Activated naive CD4-positive, alpha-beta T cell treated with anti-CD3 and anti-CD28 coated beads, Interleukin-2, amount 10 ng/mL, durations not matched to agents 7 days and 5 days (primary cell): ENCODE data around the gene TMC3.
"Not testable (repeated sequence)": the region's sequence is repeated elsewhere in the genome, so short reads cannot be mapped to it uniquely, and the experiment has no call there.

ENCODE experiments used
- CTCF ChIA-PET: fragments of 350-600 bp; sonication (Branson Sonifier 250); formaldehyde crosslinking; loops from one replicate; lab custom pipeline; 2021; ENCODE audit warnings: antibody characterized with exemption; lab: Charles Lee
- DNase-seq: peaks from one replicate; pipeline ENCODE4 v3.0.0-alpha.2; 2020
- H3K27ac Mint-ChIP-seq: one replicate; pipeline ENCODE4 v1.8.0; 2021; ENCODE audit warnings: mild to moderate bottlenecking, moderate library complexity, mixed read lengths
- H3K27me3 Mint-ChIP-seq: one replicate; pipeline ENCODE4 v1.8.0; 2021; ENCODE audit warnings: mild to moderate bottlenecking, mixed read lengths
- H3K36me3 Mint-ChIP-seq: one replicate; pipeline ENCODE4 v1.8.0; 2021; ENCODE audit warnings: mixed read lengths
- H3K4me1 Mint-ChIP-seq: one replicate; pipeline ENCODE4 v1.8.0; 2021; ENCODE audit warnings: mixed read lengths
- H3K4me3 Mint-ChIP-seq: one replicate; pipeline ENCODE4 v1.8.0; 2021; ENCODE audit warnings: mild to moderate bottlenecking, moderate library complexity, mixed read lengths
- H3K9me3 Mint-ChIP-seq: one replicate; pipeline ENCODE4 v1.8.0; 2021; ENCODE audit warnings: mixed read lengths

Gene TMC3

DNA sequence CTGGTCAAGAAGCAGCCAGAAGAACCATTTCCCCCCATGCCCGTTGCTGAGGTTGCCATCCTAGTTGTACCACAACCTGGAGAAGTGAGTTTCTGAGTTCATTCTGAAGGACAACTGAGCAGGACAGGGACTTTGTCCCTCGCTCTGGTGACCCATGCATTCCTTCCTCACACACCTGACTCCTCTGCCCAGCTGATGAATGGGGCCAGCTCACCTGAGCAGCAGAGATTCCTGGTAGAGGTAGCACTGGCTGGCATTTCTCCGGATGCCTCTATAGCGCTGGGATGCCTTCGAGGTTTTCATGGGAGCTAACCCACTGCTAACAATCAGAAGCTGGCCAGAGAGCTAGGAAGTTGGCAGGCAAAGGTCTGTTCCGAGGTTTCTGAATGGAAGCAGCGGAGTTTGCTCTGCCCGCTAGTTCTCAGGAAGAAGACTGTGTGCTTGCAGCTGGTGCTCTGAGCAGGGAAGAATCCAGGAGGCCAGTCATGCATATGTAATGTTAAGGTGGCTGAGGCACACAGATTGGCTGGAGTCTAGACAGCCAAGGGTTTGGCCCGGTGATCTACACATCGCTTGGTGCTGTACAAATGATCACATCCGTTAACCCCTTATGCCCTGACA, at the start of gene TMC3:
TMC3 (minus strand) TSS at position 439 of the 621 bp plus-strand sequence; CDS start at position 303, 136 bp downstream.
- Mint-ChIP-seq H3K27me3 (peaks cover 9% of the 10 kb centered on the region), H3K27ac (no peak within 1 kb of the TSS), H3K9me3 (no peaks in the 10 kb centered on the region), H3K4me1 (no peaks in the 10 kb centered on the region), H3K4me3 (no peak within 1 kb of the TSS), H3K36me3 (no peaks in the 10 kb centered on the region)
- CTCF ChIA-PET, result interaction anchor here (0.9 kb wide), 1 partner anchor 265 kb away, joined by 3 read pairs; no protein-coding TSS in a partner anchor
- DNase-seq, result no peak

DNA sequence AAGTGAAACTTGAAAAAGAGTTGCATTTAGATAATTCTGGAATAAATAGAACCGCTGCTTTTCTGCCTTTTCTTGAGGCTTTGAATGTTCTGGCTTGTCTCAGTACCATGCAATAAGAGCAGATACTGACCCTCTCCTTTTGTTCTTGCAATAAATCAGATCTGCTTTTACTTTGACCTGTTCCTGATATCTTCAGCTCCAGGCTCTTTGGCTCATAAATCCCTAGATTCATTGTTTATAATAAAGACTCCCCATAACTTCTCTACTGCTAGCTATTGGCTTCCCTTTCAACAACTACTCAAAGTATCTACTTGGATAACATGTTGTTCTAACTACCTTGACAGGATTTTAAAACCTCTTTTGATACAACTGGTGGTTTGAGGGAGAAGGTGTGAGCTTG, 47.4 kb upstream of the TMC3 start:
- CTCF ChIA-PET, result interaction anchor here (0.6 to 1.6 kb wide), 3 partner anchors 10 to 155 kb away, joined by 3 to 4 read pairs (median 3); no protein-coding TSS in a partner anchor
- H3K9me3 Mint-ChIP-seq, result no peaks in the 10 kb centered on the region
- no peak overlapping the region for H3K27ac Mint-ChIP-seq
- H3K4me3 Mint-ChIP-seq, result no peak overlapping the region
- DNase-seq, result no peak
- no peaks in the 10 kb centered on the region for H3K4me1 Mint-ChIP-seq
- peaks cover 4% of the 10 kb centered on the region for H3K27me3 Mint-ChIP-seq
- no peaks in the 10 kb centered on the region for H3K36me3 Mint-ChIP-seq

DNA sequence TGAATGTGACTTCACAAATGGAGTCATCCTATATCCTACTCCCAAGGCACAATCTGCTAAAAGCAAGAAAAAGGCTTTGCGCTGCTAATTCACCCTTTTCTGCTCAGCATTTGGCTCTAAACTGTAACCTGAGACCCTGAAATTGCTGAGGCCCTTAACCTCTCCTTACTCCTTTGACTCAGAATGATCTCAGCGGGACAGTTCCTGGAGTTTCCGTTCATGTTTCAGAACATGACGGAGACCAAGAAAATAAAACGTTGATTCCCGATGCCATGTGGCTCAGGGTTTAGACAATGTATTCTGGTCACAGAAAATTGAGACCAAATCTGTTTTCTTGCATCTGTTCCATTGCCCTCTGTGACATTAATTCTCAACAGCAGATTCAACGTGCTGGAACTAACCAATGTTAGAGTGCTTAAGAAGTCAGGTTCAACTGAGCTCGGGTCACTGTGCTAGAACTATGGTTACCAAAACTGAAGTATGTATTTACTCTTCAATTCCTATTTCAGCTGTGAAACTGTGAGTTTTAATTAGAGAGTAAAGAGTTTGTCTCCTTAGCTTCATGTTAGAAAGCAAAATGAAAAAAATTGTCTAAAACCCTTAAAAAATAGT, 45.4 kb upstream of the TMC3 start:
- CTCF ChIA-PET, result no interaction called here
- H3K4me1 Mint-ChIP-seq, result peaks cover 4% of the 10 kb centered on the region
- no peak for DNase-seq
- H3K9me3 Mint-ChIP-seq, result no peaks in the 10 kb centered on the region
- peaks cover 7% of the 10 kb centered on the region for H3K27me3 Mint-ChIP-seq
- no peak overlapping the region for H3K4me3 Mint-ChIP-seq
- no peaks in the 10 kb centered on the region for H3K36me3 Mint-ChIP-seq
- no peak overlapping the region for H3K27ac Mint-ChIP-seq

DNA sequence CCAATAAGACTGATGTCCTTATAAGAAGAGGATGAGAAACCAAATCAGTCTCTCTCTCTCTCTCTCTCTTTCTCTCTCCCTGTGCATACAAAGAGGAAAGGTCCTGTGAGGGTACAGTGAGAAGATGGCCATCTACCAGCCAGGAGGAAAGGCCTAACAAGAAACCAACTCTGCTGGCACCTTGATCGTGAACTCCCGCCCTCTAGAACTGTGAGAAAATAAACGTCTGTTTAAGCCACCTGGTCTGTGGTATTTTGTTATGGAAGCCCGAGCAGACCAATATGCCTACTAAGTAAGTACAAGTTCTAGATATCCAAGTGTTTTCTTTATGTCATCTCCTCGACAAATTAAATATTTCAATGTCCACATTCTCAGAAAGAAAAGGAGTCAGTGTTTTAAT, 44.9 kb upstream of the TMC3 start:
- H3K27me3 Mint-ChIP-seq, result peaks cover 8% of the 10 kb centered on the region
- H3K36me3 Mint-ChIP-seq, result no peaks in the 10 kb centered on the region
- CTCF ChIA-PET, result no interaction called here
- H3K27ac Mint-ChIP-seq, result no peak overlapping the region
- no peaks in the 10 kb centered on the region for H3K9me3 Mint-ChIP-seq
- DNase-seq, result no peak
- H3K4me3 Mint-ChIP-seq, result no peak overlapping the region
- peaks cover 6% of the 10 kb centered on the region for H3K4me1 Mint-ChIP-seq

DNA sequence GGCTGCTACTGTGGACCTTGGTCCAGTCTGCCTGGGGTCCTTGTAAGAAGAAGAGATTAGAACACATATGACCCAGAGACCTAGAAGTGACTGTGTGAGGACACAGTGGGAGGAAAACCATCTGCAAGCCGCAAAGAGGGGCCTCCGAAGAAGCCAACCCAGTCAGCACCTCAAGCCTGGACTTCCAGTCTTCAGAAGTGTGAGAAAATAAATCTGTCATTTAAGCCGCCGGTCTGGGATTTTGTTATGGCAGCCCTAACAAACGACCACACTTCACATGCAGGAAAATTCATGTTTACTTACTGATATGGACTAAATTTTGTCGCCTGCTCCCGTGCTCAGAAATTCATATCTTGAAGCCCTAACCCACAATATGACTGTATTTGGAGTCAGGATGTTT, 44.4 kb upstream of the TMC3 start:
- CTCF ChIA-PET, result no interaction called here

DNA sequence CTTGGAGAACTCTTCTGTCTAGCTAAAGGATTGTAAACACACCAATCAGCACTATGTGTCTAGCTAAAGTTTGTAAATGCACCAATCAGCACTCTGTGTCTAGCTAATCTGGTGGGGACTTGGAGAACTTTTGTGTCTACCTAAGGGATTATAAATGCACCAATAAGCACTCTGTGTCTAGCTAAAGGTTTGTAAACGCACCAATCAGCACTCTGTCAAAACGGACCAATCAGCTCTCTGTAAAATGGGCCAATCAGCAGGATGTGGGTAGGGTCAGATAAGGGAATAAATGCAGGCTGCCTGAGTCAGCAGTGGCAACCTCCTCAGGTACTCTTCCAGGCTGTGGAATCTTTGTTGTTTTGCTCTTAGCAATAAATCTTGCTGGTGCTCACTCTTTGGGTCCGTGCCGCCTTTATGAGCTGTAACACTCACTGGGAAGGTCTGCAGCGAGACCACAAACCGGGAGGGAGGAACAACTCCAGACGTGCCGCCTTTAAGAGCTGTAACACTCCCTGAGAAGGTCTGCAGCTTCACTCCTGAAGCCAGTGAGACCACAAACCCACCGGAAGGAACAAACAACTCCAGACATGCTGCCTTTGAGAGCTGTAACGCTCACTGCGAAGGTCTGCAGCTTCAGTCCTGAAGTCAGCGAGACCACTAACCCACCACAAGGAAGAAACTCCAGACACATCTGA, 40.4 kb upstream of the TMC3 start:
- not testable (repeated sequence) for H3K9me3 Mint-ChIP-seq, H3K4me3 Mint-ChIP-seq, H3K27ac Mint-ChIP-seq, H3K36me3 Mint-ChIP-seq, DNase-seq
- Mint-ChIP-seq H3K4me1 (peaks cover 12% of the 10 kb centered on the region), H3K27me3 (peaks cover 17% of the 10 kb centered on the region)
- CTCF ChIA-PET, result interaction anchor here (0.9 kb wide), 1 partner anchor 148 kb away, joined by 3 read pairs; no protein-coding TSS in a partner anchor

More for the DNA sequence above, 44.4 kb upstream of the TMC3 start:
- H3K9me3 Mint-ChIP-seq, result no peaks in the 10 kb centered on the region
- no peak for DNase-seq
- no peak overlapping the region for H3K27ac Mint-ChIP-seq
- peaks cover 6% of the 10 kb centered on the region for H3K4me1 Mint-ChIP-seq
- H3K27me3 Mint-ChIP-seq, result peaks cover 11% of the 10 kb centered on the region
- H3K4me3 Mint-ChIP-seq, result no peak overlapping the region
- H3K36me3 Mint-ChIP-seq, result no peaks in the 10 kb centered on the region

DNA sequence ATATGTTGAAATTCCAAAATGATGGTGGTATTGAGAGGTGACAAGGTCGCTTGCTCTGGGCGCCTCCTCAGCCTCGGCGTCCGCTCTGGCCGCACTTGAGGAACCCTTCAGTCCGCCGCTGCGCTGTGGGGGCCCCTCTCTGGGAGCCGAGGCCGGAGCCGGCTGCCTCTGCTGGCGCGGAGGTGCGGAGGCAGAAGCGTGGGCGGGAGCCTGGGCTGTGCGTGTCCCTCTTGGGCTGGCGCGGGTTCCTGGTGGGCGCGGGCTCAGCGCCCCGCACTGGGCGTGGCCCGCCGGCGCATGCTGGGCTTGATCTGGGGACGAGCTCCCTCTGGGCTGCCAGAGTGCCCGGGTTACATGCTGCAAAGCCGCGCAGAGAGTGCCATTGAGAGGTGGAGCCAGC, 39.8 kb upstream of the TMC3 start:
- CTCF ChIA-PET, result interaction anchor here (0.9 kb wide), 1 partner anchor 148 kb away, joined by 3 read pairs; no protein-coding TSS in a partner anchor
- Mint-ChIP-seq H3K4me3 (no peak overlapping the region), H3K4me1 (peaks cover 12% of the 10 kb centered on the region), H3K27me3 (peaks cover 17% of the 10 kb centered on the region), H3K9me3 (no peaks in the 10 kb centered on the region), H3K27ac (no peak overlapping the region), H3K36me3 (no peaks in the 10 kb centered on the region)
- no peak for DNase-seq

DNA sequence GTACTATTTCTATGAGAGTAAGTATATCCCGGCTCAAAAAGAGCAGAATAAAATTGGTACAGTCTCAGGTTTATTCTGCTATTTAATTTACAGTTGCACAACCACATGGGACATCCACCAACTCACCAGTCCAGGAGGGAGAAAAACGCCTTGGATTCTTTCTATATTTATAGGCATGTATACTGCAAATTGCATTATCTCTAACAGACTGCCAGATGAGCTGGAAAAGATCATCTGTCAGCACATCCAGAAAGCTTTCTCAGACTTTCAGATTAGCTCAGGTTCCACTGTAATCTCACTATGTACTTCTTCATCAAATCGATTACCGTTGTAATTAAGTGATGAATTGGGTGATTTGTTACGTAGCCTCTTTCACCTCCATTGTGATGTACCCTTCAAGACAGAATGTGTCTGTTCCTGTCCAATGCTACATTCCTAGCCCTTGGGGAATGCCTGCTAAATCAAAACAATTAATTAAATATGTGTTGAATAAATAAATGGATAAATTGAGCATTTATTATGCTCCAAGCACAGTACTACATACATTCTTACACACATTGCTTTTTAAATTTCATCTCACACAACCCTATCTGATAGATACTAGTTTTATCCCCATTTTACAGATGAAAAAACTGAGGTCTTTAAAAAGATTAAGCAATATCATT, 38.1 kb upstream of the TMC3 start:
- DNase-seq, result no peak
- Mint-ChIP-seq H3K27ac (no peak overlapping the region), H3K27me3 (peaks cover 28% of the 10 kb centered on the region), H3K4me1 (peaks cover 12% of the 10 kb centered on the region), H3K4me3 (no peak overlapping the region), H3K36me3 (no peaks in the 10 kb centered on the region), H3K9me3 (no peaks in the 10 kb centered on the region)
- CTCF ChIA-PET, result no interaction called here

DNA sequence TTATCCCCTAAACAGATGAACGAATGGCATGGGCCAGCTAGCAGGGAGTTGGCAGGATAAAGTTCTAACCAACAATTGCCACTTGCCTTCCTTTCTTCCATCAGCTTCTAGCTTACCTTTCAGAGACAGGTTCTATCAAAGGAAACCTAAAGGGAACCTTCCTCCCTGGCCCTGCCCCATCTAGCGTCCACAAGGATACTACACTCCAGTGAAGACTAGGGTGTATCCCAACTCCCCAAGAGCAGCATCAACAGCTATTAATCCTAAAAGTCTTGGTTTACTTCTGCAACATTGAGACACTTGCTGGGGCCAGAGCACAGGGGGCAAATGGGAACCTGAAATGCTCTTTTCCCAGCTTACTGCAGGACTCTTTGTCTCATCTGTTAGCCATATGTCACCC, 37.0 kb upstream of the TMC3 start:
- Mint-ChIP-seq H3K9me3 (no peaks in the 10 kb centered on the region), H3K4me3 (no peak overlapping the region), H3K27ac (no peak overlapping the region), H3K4me1 (peaks cover 12% of the 10 kb centered on the region), H3K36me3 (no peaks in the 10 kb centered on the region), H3K27me3 (peaks cover 29% of the 10 kb centered on the region)
- no peak for DNase-seq
- CTCF ChIA-PET, result interaction anchor here (0.7 to 1.9 kb wide), 5 partner anchors 10 to 145 kb away, joined by 3 to 10 read pairs (median 5); no protein-coding TSS in a partner anchor

DNA sequence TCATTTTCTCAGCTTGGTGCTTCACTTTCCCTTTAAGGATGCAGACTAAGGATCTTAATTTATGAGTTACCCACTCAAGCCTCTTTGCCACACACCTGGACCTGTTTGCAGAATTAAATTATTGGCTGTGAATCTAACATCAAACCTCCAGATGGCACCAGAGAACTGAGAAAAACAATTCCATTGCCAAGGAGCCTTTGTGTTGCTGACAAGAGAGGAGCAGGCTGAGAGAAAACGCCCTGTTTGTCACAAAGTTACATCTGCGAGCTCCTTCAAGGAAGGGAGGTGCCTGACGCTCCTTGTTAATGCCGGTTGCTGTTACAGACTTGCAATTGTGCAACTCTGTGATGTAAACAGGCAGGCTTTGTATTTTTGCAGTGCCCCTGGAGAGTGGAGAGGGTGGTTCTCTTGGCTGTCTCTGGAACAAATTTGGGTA, 36.3 kb upstream of the TMC3 start:
- H3K4me1 Mint-ChIP-seq, result peaks cover 12% of the 10 kb centered on the region
- H3K36me3 Mint-ChIP-seq, result no peaks in the 10 kb centered on the region
- peak; percentile 45 for DNase-seq
- H3K27ac Mint-ChIP-seq, result no peak overlapping the region
- H3K27me3 Mint-ChIP-seq, result peaks cover 29% of the 10 kb centered on the region
- no peaks in the 10 kb centered on the region for H3K9me3 Mint-ChIP-seq
- CTCF ChIA-PET, result interaction anchor here (0.7 to 2.3 kb wide), 9 partner anchors 9 to 531 kb away, joined by 3 to 10 read pairs (median 5); no protein-coding TSS in a partner anchor
- no peak overlapping the region for H3K4me3 Mint-ChIP-seq

DNA sequence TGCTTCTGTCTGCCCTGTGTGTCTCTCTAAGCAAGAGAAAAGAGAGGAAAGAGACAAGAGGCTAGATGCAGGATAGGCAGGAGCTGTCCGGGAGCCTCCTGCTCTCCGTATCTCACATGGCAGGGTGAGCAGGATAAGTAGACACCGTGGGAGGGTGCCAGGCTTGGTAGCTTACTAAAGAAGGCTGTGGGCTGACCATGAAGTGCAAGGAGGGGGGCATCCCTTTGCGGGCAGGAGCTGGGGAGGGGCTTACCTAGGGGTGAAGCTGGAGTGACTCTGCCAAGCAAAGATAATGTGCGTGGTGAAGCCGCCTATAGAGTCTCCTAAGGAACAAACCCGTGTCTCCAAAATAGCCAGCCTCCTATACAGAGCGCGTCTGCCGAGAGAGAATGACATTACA, 33.7 kb upstream of the TMC3 start:
- no peak overlapping the region for H3K4me3 Mint-ChIP-seq
- H3K9me3 Mint-ChIP-seq, result no peaks in the 10 kb centered on the region
- no peak overlapping the region for H3K27ac Mint-ChIP-seq
- no peaks in the 10 kb centered on the region for H3K36me3 Mint-ChIP-seq
- peaks cover 16% of the 10 kb centered on the region for H3K27me3 Mint-ChIP-seq
- DNase-seq, result no peak
- CTCF ChIA-PET, result interaction anchor here (0.6 to 3.1 kb wide), 4 partner anchors 53 to 430 kb away, joined by 3 to 17 read pairs (median 3); no protein-coding TSS in a partner anchor
- peaks cover 6% of the 10 kb centered on the region for H3K4me1 Mint-ChIP-seq

DNA sequence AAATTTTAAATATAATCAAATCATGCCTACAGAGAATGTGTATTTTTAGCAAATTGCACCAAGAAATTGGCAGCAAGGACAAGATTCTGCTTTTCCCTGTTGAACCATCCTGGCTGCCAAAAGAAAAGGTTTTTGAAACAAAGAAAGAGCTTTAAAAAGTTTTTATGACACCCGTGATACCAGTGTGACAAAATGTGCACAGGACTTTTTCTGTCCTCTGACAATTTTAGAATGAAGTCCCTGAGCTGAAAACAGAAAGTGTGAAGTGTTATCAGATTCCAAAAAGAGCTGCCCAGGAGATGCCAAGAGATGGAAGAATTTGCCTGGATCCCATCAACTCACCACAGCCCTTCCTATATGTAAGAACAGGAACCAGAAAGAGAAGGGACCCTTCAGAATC, 33.2 kb upstream of the TMC3 start:
- CTCF ChIA-PET, result interaction anchor here (0.6 to 3.1 kb wide), 3 partner anchors 52 to 141 kb away, joined by 3 to 17 read pairs (median 3); no protein-coding TSS in a partner anchor
- no peak for DNase-seq
- no peaks in the 10 kb centered on the region for H3K36me3 Mint-ChIP-seq
- no peak overlapping the region for H3K27ac Mint-ChIP-seq
- no peak overlapping the region for H3K4me3 Mint-ChIP-seq
- no peaks in the 10 kb centered on the region for H3K9me3 Mint-ChIP-seq
- peaks cover 16% of the 10 kb centered on the region for H3K27me3 Mint-ChIP-seq
- H3K4me1 Mint-ChIP-seq, result peaks cover 6% of the 10 kb centered on the region

DNA sequence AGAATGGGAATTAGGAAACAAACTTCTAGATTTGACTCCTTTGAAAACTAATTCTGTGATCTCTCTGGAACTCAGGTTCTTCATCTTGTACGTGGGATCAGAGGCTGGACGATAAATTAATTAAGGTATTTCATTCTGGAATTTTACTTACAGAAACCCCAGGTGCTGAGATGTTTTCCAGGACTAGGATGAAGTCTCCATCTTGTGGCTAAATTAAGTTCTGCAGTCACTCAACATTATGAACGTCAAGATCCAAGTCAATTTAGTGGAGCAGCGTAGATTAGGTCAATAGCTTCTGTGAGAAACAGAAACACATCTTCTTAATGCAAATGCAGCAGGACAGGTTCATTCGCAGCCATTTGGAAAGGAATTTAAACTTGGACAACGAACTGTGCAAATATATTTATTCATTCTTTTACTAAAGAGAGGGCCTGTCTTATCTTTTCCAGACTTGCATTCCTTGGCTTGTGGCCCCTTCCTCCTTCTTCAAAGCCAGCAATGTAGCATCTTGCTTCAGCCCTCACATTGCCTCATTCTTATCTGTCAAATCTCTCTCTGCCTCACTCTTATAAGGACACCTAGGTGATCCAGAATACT, 26.7 kb upstream of the TMC3 start:
- no peaks in the 10 kb centered on the region for H3K4me1 Mint-ChIP-seq
- CTCF ChIA-PET, result interaction anchor here (0.5 to 6.0 kb wide), 16 partner anchors 9 to 835 kb away, joined by 3 to 85 read pairs (median 4); no protein-coding TSS in a partner anchor
- DNase-seq, result no peak
- H3K27me3 Mint-ChIP-seq, result no peaks in the 10 kb centered on the region
- H3K9me3 Mint-ChIP-seq, result no peaks in the 10 kb centered on the region
- no peak overlapping the region for H3K4me3 Mint-ChIP-seq
- H3K27ac Mint-ChIP-seq, result no peak overlapping the region
- no peaks in the 10 kb centered on the region for H3K36me3 Mint-ChIP-seq
